Osteocyte (in vitro differentiated cells): ENCODE results near the gene EVA1A. TPM values are rescaled to one million over a fixed set of nuclear protein-coding genes. Genes with fewer than 3 reads are reported as not detected.

Experiments
- DNase-seq: peaks from one replicate; pipeline ENCODE4 v3.0.0; 2021; ENCODE audit warnings: mixed read lengths; ENCODE audit not compliant: unreplicated experiment; ENCODE audit errors: extremely low spot score
- H3K27ac Mint-ChIP-seq: one replicate; pipeline ENCODE4 v1.8.0; 2021; ENCODE audit warnings: mild to moderate bottlenecking, mixed read lengths; ENCODE audit not compliant: unreplicated experiment
- H3K27me3 Mint-ChIP-seq: one replicate; pipeline ENCODE4 v1.8.0; 2021; ENCODE audit warnings: mixed read lengths; ENCODE audit not compliant: unreplicated experiment
- H3K36me3 Mint-ChIP-seq: one replicate; pipeline ENCODE4 v1.8.0; 2021; ENCODE audit warnings: mixed read lengths; ENCODE audit not compliant: unreplicated experiment
- H3K4me1 Mint-ChIP-seq: one replicate; pipeline ENCODE4 v1.8.0; 2021; ENCODE audit warnings: mixed read lengths; ENCODE audit not compliant: unreplicated experiment
- H3K4me3 Mint-ChIP-seq: one replicate; pipeline ENCODE4 v1.8.0; 2021; ENCODE audit warnings: mild to moderate bottlenecking, moderate library complexity, mixed read lengths; ENCODE audit not compliant: unreplicated experiment
- H3K9me3 Mint-ChIP-seq: one replicate; pipeline ENCODE4 v1.8.0; 2021; ENCODE audit warnings: mixed read lengths; ENCODE audit not compliant: unreplicated experiment
- total RNA-seq: library from RNA; stranded (reverse); gene quantifications from 2 replicates; pipeline ENCODE4 v1.2.1, GENCODE V29; 2021
- TF ChIP-seq, protein P1 (sequence below): fragments of 200-600 bp; sonication (generic); IDR thresholded peaks from 2 replicates; pipeline ENCODE4 v1.5.0; 2021; ENCODE audit warnings: antibody characterized with exemption, mild to moderate bottlenecking, moderate library complexity

The EVA1A gene
- total RNA-seq, 1 donor from 2014 or later: 33.5 TPM

DNA sequence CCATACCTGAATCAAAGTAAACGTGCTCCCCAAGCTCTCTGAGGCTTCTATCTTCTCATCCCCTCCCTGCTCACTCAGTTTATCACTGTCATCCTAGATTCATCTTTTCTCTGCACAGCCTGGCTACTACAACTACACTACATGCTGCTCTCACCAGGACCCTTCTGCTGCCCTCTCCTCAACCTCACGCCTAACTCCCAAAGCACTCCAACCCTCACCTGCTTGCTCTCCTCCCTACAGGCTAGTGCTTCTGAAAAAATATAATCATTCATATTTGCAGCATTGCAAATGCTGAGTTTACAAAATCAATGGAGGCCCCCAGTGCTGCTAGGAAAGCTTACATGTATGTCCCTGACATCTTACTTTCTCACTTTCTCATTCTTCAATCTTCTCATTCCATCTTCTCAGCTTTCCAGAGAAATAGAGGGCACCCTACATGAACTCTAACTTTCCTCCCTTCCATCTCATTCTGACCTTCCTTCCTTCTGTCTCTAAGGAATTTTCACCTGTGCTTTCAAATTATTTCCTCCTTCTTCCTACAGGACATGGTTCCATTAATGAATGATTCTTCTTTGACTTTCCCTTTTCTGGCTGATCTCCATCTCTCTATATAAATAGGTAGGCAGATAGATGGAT lies 36.3 kb downstream of the EVA1A start:
- no peak overlapping the region for H3K27ac Mint-ChIP-seq
- TF ChIP-seq, protein P1, sequence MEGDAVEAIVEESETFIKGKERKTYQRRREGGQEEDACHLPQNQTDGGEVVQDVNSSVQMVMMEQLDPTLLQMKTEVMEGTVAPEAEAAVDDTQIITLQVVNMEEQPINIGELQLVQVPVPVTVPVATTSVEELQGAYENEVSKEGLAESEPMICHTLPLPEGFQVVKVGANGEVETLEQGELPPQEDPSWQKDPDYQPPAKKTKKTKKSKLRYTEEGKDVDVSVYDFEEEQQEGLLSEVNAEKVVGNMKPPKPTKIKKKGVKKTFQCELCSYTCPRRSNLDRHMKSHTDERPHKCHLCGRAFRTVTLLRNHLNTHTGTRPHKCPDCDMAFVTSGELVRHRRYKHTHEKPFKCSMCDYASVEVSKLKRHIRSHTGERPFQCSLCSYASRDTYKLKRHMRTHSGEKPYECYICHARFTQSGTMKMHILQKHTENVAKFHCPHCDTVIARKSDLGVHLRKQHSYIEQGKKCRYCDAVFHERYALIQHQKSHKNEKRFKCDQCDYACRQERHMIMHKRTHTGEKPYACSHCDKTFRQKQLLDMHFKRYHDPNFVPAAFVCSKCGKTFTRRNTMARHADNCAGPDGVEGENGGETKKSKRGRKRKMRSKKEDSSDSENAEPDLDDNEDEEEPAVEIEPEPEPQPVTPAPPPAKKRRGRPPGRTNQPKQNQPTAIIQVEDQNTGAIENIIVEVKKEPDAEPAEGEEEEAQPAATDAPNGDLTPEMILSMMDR: no peak
- DNase-seq: no peak
- H3K9me3 Mint-ChIP-seq: no peaks in the 10 kb centered on the region
- no peak overlapping the region for H3K4me3 Mint-ChIP-seq
- peaks cover 15% of the 10 kb centered on the region for H3K36me3 Mint-ChIP-seq
- no peaks in the 10 kb centered on the region for H3K27me3 Mint-ChIP-seq
- peaks cover 55% of the 10 kb centered on the region for H3K4me1 Mint-ChIP-seq

DNA sequence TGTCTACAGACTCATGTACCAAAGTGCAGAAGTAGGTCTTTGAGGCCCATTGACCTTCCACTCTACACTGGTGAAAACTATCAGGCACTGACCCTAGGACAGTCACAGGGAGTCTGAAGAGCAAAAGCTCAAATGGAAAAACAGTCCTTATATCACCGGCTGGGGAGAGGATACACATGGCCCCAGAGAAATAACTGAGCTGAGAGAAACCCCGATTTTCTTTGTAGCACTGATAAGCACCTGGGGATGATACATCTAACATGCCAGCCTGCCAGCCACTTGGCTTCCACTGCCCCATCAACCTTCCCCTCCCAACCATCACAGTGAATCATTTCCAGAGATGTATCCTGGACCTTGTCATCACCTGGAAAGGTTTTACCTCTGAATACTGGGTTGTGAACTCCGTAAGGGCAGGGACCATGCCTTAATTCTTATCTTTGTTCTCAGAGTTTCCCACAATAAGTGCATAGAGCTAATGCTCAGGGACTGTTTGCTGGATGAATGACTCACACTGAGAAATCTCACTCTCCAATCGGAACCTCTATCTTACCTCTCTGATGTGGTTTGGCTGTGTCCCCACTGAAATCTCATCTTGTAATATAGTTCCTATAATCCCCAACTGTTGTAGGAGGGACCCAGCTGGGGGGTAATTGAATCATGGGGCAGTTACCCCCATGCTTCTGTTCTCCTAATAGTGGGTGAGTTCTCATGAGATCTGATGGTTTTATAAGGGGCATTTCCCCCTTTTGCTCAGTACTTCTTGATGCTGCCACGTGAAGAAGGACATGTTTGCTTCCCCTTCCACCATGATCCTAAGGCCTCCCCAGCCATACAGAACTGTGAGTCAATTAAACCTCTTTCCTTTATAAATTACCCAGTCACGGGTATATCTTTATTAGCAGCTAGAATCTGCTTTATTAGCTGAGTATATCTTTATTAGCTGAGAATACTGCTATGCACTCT lies 37.1 kb downstream of the EVA1A start:
- Mint-ChIP-seq H3K9me3 (no peaks in the 10 kb centered on the region), H3K27me3 (no peaks in the 10 kb centered on the region), H3K27ac (no peak overlapping the region), H3K4me3 (no peak overlapping the region), H3K36me3 (peaks cover 15% of the 10 kb centered on the region), H3K4me1 (peaks cover 47% of the 10 kb centered on the region)
- DNase-seq: peak; percentile 49
- TF ChIP-seq, protein P1: no peak

DNA sequence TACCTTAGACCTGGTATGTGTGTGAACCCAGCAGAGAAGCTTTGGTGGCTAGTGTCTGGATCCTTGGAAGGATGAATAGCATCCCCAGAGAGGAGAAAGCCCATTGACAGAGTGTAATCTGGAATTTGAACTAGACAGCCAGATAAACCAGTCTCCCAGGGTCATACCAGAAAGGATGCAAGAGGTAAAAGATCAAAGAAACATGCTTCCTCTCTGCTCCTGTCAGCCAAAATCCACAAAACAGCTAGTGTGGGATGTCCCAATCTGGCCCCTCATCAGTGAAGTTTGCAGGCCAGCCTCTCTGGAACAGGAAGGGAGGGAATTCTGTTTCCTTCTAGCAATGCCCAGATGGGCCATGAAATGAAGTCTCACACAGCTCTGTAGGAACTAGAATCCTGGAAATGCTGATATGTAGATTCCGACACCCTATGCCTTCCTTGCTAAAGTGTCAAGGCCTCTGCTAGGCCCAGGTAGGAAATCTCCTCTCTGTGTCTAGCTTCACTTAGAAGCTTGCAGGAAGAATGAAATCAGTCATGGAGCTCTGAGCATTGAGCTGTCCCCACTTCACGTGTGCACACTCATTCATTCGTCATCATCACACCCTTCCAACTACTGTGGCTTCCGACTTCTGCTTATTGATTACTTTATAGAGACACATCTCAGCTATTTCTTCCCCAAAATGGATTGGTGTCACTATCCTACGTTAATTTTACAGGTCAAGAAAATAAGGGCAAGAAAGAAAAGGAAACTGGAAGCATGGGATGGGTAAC lies 38.0 kb downstream of the EVA1A start:
- H3K4me1 Mint-ChIP-seq: peaks cover 39% of the 10 kb centered on the region
- peak; percentile 59 for DNase-seq
- H3K4me3 Mint-ChIP-seq: no peak overlapping the region
- H3K9me3 Mint-ChIP-seq: no peaks in the 10 kb centered on the region
- peaks cover 17% of the 10 kb centered on the region for H3K36me3 Mint-ChIP-seq
- TF ChIP-seq, protein P1: no peak
- no peaks in the 10 kb centered on the region for H3K27me3 Mint-ChIP-seq
- H3K27ac Mint-ChIP-seq: no peak overlapping the region

DNA sequence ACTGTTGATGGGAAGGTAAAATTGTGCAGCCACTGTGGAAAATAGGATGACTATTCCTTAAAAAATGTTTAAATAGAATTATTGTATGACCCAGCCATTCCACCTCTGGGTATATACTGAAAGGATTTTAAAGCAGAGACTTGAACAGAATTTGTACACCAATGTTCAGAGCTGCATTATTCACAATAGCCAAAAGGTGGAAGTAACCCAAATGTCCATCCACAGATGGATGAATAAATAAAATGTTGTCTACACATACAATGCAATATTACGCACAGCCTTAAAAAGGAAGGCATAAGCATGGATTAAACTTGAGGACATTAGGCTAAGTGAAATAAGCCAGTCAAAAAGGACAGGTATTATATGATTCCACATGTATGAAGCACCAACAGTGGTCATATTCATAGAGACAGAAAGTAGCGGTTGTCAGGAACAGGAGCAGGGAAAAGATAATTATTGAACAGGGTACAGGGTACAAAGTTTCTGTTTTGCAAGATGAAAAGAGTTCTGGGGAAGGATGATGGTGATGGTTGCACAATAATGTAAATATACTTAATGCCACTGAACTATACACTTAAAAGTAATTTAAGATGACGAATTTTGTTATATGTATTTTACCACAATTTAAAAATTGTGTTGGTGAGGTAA lies 39.4 kb downstream of the EVA1A start:
- Mint-ChIP-seq H3K4me1 (peaks cover 33% of the 10 kb centered on the region), H3K27me3 (no peaks in the 10 kb centered on the region), H3K27ac (no peak overlapping the region), H3K36me3 (peaks cover 29% of the 10 kb centered on the region), H3K9me3 (no peaks in the 10 kb centered on the region), H3K4me3 (no peak overlapping the region)
- TF ChIP-seq, protein P1: no peak
- DNase-seq: no peak
